NCI-H446 treated with DMSO at 0.1 percent for 48 hours (cell line): ENCODE measurements around the gene TSPYL6.
"Not testable (repeated sequence)": the region's sequence is repeated elsewhere in the genome, so short reads cannot be mapped to it uniquely, and the experiment has no call there.

Experiments
- DNase-seq: peaks from one replicate; lab custom pipeline; 2025; lab: John Stamatoyannopoulos, UW

The TSPYL6 gene

DNA sequence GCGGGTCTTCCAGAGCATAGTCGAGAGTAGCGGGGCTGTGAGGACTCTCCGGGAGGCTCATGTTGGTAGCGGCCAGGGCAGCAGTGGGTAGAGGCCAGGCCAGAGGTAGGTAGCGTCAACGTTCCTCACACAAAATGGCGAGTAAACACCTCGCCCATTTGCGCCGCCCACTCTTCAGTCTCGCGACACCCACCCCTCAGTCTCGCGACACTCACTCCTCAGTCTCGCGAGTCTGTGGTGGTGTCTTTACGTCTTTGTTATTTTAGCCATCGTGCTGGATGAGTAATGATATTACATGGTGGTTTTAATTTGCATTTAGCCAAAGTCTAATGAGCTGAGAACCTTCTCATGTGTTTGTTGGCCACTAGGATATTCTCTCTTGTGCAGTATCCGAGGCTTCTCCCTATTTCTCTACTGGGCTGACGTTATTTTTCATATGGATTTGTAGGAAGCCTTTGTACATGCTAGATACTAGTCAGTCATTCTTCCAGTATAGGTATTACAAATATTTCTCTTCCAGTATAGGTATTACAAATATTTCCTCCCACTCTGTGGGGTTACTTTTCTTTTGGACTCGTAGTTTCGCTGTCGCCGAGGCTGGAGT is at the start of gene TSPYL6:
Gene TSPYL6, minus strand, starts transcription at position 139 of the 604 bp plus-strand sequence. Its CDS starts 78 bp downstream, at position 61.
- DNase-seq = no peak

DNA sequence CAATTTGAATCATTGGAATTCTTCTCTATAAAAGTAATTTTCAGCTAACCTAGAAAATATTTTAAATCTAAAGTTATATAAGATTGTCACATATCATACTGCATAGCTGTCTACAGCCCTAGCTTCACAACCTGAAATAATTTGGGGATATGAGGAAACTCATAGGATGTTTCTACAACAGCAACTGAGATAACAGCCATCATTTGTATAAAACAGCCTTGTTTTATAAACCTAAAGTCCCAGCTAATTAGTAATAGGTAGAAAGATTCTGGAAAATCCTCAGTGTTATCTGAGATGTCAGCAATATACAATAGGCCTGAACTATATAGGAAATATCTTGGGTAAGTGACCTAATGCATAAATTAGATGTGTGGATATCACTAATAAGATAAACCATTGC is 47.6 kb upstream of the TSPYL6 start:
- DNase-seq = no peak

GRCh38 chr2:54298514-54298913 is 42.5 kb upstream of the TSPYL6 start:
- no peak for DNase-seq

DNA sequence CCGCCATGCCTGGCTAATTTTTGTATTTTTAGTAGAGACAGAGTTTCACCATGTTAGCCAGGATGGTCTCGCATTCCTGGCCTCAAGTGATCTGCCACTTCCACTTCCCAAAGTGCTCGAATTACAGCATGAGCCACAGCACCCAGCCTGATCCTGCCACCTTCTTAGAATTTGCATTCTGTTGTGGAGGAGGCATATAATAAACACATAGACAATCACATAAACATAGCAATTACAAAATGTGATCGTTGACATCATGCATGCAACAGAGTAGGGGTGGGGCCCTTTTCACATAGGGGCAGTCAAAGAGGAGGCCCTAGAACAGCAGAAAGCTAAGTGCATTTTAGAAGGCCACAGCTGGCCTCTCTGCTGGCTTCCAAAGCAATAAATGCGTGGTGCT is 39.9 kb upstream of the TSPYL6 start:
- DNase-seq = no peak

GRCh38 chr2:54294665-54295064 is 38.6 kb upstream of the TSPYL6 start:
- not testable (repeated sequence) for DNase-seq

DNA sequence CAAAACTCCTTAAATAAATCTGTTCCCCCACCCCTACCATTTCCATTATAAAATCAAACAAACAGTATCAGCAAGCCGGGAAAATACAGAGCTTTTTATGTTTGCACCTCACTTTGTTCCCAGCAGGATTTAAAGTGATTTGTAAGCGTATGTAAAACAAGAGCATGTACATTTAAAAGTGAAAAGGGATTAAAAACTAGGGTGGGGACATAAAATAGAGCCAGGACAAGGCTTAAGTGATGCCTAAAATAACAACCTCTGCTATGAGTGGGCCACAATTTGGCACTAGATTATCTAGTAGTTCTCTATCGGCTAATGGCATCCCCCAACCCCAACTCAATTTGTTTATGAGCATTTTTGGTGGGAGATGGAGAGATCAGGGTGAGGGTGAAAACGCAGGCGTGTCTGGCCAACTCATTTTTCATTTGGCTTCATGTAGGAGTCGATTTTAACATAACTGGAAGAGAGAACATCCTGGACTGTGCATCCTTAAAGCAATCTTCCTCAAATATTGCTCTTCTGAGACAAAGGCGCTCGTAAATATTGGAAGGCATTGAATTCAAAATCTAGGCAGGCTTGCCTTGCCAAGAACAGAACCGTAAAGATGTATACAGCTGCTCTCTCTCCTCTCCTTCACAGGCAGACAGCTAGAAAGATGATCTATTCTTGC is 34.5 kb upstream of the TSPYL6 start:
- DNase-seq = no peak

GRCh38 chr2:54289917-54290316 is 33.9 kb upstream of the TSPYL6 start:
- DNase-seq = no peak

GRCh38 chr2:54287532-54287931 is 31.5 kb upstream of the TSPYL6 start:
- DNase-seq = no peak

DNA sequence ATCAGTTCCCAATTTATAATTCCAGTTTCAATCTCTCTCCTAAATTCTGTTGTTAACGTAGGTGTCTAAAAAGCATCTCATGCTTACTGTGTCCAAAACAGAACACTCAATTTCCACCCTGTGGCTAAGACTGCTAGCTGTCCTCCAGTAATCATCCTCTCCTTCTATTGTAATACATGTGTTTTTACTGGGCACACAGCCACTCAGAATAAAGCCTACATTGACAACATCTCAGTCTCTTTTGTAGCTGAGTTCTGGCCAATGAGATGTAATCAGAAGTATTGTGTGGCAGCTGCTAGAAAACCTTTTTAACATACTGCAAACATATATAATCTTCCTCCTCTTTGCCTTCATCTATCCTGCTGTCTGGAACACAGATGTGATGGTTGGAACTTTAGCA is 29.4 kb upstream of the TSPYL6 start:
- no peak for DNase-seq

DNA sequence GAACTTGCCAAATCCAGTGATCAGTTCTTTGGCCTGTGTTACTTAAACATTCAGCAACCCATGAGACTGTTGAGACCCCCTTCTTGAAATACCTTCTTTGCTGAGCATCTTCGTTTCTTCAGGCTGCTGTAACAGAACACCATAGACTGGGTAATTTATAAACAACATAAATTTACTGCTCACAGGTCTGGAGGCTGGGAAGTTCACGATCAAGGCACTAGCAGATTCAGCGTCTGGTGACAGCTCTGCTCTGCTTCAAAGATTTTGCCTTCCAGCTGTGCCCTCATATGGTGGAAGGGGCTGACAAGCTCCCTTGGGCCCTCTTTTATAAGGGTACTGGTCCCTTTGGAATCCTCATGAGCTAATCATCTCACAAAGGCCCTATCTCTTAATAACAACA is 28.8 kb upstream of the TSPYL6 start:
- DNase-seq = no peak

- DNase-seq = no peak
Measured at GRCh38 chr2:54279385-54279784, 23.4 kb upstream of the TSPYL6 start.

DNA sequence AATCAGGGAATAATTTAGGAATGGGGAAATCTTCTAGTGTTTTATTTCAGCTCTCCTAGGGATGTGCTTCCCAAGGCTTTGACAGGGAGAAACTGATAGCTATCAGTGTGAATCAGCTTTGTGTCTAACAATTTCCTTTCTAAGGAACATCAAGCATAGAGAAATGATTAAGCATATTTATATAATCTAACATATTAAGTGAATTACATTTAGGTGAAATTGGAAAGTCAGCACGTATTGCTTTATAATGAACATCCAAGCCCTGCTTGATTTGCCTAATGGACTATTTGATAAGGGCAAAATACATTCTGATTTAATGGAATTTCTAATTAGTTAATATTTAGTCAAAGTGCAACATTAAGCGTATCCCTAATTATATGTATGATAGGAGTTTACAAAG is 19.5 kb upstream of the TSPYL6 start:
- DNase-seq = no peak

- DNase-seq = no peak
Measured at GRCh38 chr2:54274781-54275242, 18.8 kb upstream of the TSPYL6 start.

GRCh38 chr2:54271843-54272627 is 16.0 kb upstream of the TSPYL6 start:
- no peak for DNase-seq

DNA sequence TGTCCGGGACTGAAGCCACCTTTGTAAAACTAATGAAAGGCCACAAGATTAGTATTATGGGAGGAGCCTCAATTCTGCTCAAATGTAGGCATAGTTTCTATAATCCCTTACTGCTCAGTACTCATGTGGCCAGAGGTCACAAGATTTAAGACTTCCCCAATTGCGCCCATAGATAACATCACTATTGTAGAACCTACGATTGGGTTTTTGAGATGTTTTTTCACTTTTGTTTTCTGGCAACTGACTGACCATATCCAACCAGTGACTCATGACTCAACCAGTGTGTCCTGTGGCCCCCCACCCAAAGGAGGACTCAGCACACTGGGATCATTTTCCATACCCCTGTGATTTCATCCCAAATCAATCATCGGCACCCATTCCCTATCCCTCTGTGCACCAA is 15.2 kb upstream of the TSPYL6 start:
- DNase-seq = no peak

DNA sequence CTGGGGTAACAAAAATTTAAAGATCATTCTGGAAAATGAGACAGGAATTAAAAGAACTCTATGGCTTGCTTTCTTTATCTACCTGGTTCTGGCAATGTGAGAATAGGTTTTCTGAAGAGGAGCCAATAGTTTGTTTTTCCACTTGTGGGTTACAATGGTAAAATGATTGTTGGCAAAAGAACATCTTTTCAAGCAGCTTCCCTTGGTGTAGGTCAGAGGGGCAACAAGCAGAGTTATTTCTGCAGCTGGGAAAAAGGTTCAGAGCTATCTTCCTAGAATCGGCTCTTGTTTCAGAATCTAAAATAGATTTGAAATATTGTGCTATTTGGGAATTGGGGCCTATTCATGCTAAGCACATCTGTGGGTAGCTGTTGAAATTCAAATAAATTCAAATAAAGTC is 11.5 kb upstream of the TSPYL6 start:
- no peak for DNase-seq

- not testable (repeated sequence) for DNase-seq
Measured at GRCh38 chr2:54265081-54265480, 9.1 kb upstream of the TSPYL6 start.

GRCh38 chr2:54262015-54262765 is 6.2 kb upstream of the TSPYL6 start:
- no peak for DNase-seq

GRCh38 chr2:54261537-54261936 is 5.5 kb upstream of the TSPYL6 start:
- DNase-seq = no peak

DNA sequence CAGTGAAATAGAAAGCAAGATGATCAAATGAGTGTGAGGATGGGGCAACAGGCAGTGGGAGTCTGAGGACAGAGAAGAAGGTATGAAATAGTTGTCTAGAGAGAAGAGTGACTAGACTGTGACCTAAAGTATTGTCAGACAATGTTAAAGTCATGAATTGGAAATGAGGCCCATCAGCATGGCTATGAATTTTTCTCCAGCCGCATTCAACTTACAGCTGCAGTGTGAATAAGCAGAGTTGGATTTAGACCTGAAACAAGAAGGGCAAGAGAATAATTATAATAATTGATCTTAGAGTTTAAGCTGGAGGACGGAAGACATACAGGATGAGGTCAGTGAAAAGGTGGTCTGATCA is 4.2 kb upstream of the TSPYL6 start:
- no peak for DNase-seq

DNA sequence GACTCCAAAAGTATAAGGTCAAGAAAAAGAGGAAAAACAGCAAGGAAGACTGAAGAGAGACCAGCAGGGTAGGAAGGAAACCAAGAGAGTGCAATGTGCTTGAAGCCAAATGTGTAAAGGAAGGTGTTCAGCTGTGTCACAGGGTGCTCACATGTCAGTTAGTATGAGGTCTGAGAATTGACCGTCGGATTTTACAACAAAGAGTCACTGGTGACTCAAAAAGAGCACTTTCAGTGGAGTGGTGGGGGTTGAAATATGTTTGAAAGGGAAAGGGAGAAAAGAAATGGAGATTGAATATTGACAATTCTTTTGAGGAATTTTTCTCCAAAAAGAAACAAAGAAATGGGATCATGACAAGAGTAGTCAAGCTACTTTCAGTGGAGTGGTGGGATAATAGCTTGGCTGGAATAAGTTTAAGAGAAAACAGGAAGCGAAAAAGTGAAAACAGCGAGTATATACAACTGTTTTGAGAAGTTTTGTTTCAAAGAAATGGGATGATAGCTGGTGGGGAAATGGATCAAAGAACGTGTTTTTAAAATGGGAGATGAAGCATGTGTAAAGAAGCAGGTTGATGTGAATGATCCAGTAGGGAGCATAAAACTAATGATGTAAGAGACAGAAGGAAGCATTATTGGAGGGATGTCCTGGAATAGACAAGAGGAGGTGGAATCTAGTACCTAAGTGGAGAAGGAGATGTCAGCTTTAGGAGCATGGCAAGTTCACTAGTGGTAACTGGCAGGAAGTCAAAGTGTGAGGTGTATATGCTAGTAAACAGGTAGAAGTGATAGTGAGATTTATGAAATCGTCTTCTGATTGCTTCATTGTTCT is 3.6 kb upstream of the TSPYL6 start:
- no peak for DNase-seq

DNA sequence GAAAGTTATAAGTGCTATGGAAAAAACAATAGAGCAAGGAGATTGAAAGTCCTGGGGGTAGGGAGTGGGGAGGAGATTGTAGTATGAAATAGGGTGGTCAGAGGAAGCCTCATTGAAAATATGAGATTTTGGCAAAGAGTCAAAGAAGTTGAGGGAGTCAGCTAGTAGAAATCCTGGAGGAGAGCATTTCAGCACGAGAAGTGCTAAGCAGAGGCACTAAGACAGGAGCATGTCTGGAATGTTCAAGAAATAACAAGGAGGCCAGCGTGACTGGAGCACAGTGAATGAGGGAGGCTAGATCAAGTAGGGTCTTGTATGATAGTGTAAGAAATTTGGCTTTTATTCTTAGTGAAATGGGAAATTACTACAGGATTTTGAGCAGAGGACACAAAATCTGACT is 2.1 kb upstream of the TSPYL6 start:
- no peak for DNase-seq
